ENCODE data around the gene PRELID3B. TPM values are rescaled to one million over a fixed set of nuclear protein-coding genes. Genes with fewer than 3 reads are reported as not detected.

Gene PRELID3B
- total and polyA plus RNA-seq, 10 of the 15 experiments (the other 5 are each of a cell fraction or from before 2014, with no cell fraction given): 72.5 to 151 (median 124) TPM

- TF ChIP-seq ZSCAN29 (IDR thresholded peaks at IDR 0.05) (peak; percentile 37; the same call in 1 of the 2 replicates), EED (IDR thresholded peaks at IDR 0.05; ENCODE audit: low read depth) (peak; percentile 100), PAX8 (IDR thresholded peaks at IDR 0.05) (no peak), CREM (IDR thresholded peaks at IDR 0.05; ENCODE audit: low read depth) (peak; percentile 95), CHD2 (IDR thresholded peaks at IDR 0.05; ENCODE audit: borderline replicate concordance, low read depth, low read length) (peak; percentile 60; the same call in 1 of the 2 replicates), MAX (IDR thresholded peaks at IDR 0.05; ENCODE audit: low read depth, low read length) (peak; percentile 55), TCF3 (IDR thresholded peaks at IDR 0.05; ENCODE audit: borderline replicate concordance, insufficient read depth, low read depth, low read length) (peak; percentile 83; the same call in 1 of the 2 replicates), NKRF (conservative IDR thresholded peaks at IDR 0.05) (peak; percentile 73; the same call in 1 of the 2 replicates), TCF7 (IDR thresholded peaks at IDR 0.05; ENCODE audit: borderline replicate concordance) (no peak; the same call in 1 of the 2 replicates), BCL3 (IDR thresholded peaks at IDR 0.05; ENCODE audit: borderline replicate concordance, insufficient read depth, low read depth, low read length, poor library complexity, severe bottlenecking) (peak; percentile 96), ATF7 (IDR thresholded peaks at IDR 0.05; ENCODE audit: low read depth) (peak; percentile 61), SMC3 (IDR thresholded peaks at IDR 0.05; ENCODE audit: borderline replicate concordance, low read length) (no peak), NFXL1 (IDR thresholded peaks at IDR 0.05; ENCODE audit: borderline replicate concordance) (no peak), REST (IDR thresholded peaks at IDR 0.05; ENCODE audit: low read depth, low read length) (no peak; the same call in 1 of the 2 replicates), PKNOX1 (IDR thresholded peaks at IDR 0.05) (peak; percentile 88), RAD51 (IDR thresholded peaks at IDR 0.05) (0 out of 2 replicates have a peak, but pooled peaks have one; percentile 40), ZBTB4 (CRISPR knock-in tag; IDR thresholded peaks at IDR 0.05) (no peak)
Measured at GRCh38 chr20:59007665-59008511, 34.7 kb downstream of the PRELID3B start (continued).
